ENCODE results near the gene B4GALT1.

DNA sequence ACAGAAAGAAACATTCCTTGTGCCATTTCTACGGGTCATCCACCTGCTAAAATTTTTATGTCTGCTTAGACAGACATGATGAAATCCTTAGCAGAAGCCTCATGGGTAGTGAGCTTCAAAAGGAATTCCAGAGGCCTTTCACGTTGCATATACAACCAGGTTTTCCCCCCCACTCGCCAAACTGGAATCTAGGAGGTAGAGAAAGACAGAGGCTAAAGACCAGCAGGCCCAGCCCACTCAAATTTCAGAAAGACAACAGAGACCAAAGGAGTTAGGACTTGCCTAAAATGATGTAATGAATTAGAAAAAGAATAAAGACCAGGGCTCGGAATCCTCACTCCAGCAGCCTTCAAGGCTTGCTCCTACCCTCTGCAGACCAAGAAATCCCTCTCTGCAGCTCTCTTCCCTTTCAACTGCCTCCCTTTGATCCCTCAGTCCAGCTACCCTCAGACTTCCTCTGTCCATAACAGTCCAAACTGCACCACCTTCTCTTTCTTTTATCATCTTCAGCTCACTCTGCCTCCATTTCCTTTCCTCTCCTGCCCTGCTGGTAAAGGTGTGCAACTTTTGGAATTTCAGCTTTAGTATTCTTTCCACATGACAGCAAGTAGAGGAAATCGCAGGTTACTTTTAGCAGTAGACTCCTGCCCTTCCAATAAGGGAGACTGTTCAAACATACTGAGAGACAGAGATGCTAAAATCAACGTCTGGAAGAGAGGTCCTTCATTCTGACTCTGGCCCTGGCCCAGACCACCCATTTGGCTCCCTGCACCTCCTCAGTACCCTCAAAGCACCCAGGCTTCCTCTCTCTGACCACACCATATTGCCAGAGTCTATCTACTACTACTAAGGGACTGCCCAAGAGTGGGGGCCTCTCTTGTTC, 8.9 kb downstream of the B4GALT1 start:
- TF ChIP-seq, protein P1, sequence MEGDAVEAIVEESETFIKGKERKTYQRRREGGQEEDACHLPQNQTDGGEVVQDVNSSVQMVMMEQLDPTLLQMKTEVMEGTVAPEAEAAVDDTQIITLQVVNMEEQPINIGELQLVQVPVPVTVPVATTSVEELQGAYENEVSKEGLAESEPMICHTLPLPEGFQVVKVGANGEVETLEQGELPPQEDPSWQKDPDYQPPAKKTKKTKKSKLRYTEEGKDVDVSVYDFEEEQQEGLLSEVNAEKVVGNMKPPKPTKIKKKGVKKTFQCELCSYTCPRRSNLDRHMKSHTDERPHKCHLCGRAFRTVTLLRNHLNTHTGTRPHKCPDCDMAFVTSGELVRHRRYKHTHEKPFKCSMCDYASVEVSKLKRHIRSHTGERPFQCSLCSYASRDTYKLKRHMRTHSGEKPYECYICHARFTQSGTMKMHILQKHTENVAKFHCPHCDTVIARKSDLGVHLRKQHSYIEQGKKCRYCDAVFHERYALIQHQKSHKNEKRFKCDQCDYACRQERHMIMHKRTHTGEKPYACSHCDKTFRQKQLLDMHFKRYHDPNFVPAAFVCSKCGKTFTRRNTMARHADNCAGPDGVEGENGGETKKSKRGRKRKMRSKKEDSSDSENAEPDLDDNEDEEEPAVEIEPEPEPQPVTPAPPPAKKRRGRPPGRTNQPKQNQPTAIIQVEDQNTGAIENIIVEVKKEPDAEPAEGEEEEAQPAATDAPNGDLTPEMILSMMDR (IDR thresholded peaks at IDR 0.05), result no peak
- no peak for TF ChIP-seq EP300 (IDR thresholded peaks at IDR 0.05; ENCODE audit: low read depth)

Measured in transverse colon (tissue), 3 donors.